Gastrocnemius medialis (tissue), 4 donors: ENCODE measurements around the gene TACR1. TPM values are rescaled to one million over a fixed set of nuclear protein-coding genes. Genes with fewer than 3 reads are reported as not detected.

ENCODE experiments used
- ATAC-seq, 2 donors: fragments of 150-250 bp; one replicate each; pipeline ENCODE4 v1.9.1; 2016
- DNase-seq, 2 donors: peaks; one replicate each; pipeline ENCODE4 v3.0.0-alpha.2; 2019
- H3K27ac ChIP-seq, 4 donors: fragments of 200-600 bp; sonication (generic); 1 replicate in 1 of 4; 2 replicates in 3 of 4; pipeline ENCODE4 v1.5.1; 2016 to 2018; ENCODE audit warnings: mild to moderate bottlenecking in 2 of 4, moderate library complexity in 1 of 4
- H3K27me3 ChIP-seq, 3 donors: fragments of 200-600 bp; sonication (generic) in 2 of 3; 1 replicate in 1 of 3; 2 replicates in 2 of 3; pipeline versions ENCODE4 v1.5.1 to v1.6.0; 2016 to 2019; ENCODE audit warnings: mild to moderate bottlenecking in 1 of 3, moderate library complexity in 1 of 3
- H3K36me3 ChIP-seq, 2 donors: fragments of 200-600 bp; sonication (generic) in 1 of 2; one replicate each; pipeline ENCODE4 v1.5.1; 2017 to 2018
- H3K4me1 ChIP-seq, 2 donors: fragments of 200-600 bp; sonication (generic) in 1 of 2; one replicate each; pipeline ENCODE4 v1.5.1; 2016 to 2017; ENCODE audit warnings: mild to moderate bottlenecking in 2 of 2
- H3K4me3 ChIP-seq, 4 donors: fragments of 200-600 bp; sonication (generic) in 3 of 4; 1 replicate in 1 of 4; 2 replicates in 3 of 4; pipeline ENCODE4 v1.5.1; 2016 to 2019; ENCODE audit warnings: mild to moderate bottlenecking in 2 of 4
- H3K9me3 ChIP-seq, 3 donors: fragments of 200-600 bp; sonication (generic) in 2 of 3; 1 replicate in 1 of 3; 2 replicates in 2 of 3; pipeline ENCODE4 v1.5.1; 2016 to 2019
- CTCF ChIP-seq, 5 experiments: fragments of 450-650 bp in 3 of 5; fragments of 200-600 bp in 2 of 5; sonication (generic) in 2 of 5; IDR thresholded peaks in 4 of 5; conservative IDR thresholded peaks in 1 of 5; 1 replicate in 4 of 5; 2 replicates in 1 of 5; pipeline ENCODE4 v1.5.1; 2016 to 2019; ENCODE audit warnings: antibody characterized with exemption in 5 of 5, mild to moderate bottlenecking in 3 of 5, moderate library complexity in 3 of 5
- POLR2A ChIP-seq, 2 donors: fragments of 450-650 bp; IDR thresholded peaks; one replicate each; pipeline ENCODE4 v1.6.1; 2017; ENCODE audit warnings: antibody characterized with exemption in 2 of 2, mild to moderate bottlenecking in 2 of 2, moderate library complexity in 2 of 2
- in situ Hi-C, 4 donors: fragments of 200-750 bp; cut with MboI; loops; one replicate each; pipeline versions ENCODE4 v1.15.0 to v1.8.0; 2017; ENCODE audit warnings: low sequenced_read_pairs in 4 of 4
- intact Hi-C: fragments of 100-400 bp; cut with DNase I; formaldehyde crosslinking; loops from one replicate; pipeline ENCODE4 v1.15.1; 2023; ENCODE audit warnings: low total_unique reads
- total RNA-seq, 4 donors: library from RNA; depleted of rRNA; stranded (reverse); fragments of >200 nt; gene quantifications; one replicate each; pipeline versions ENCODE4 v1.1.0 to v1.2.3, GENCODE V29; 2016

Gene TACR1
- total RNA-seq, 4 donors from 2014 or later: 0.07 to 0.42 (median 0.19) TPM

DNA sequence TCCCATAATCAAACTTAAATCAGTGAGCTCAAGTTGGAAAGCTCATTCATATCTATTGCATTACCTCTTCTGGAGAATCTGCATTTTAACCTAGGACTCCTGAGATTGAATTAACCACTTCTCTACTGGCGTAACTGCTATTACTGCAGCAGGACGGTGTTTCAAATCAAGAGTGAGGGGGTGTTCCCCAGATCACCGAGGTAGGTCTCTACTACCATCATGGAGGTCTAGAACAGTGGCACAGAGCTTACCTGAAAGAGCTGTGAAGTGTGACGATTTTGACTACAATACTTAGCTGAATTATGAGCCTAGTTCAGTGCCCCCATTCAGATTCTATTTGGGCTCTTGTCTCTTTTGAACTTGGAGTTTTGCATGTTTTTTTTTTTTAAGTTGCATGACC lies 121.4 kb downstream of the TACR1 start:
- Histone ChIP-seq H3K4me3 (no peak overlapping the region), H3K4me1 (peaks cover 5 to 6% of the 10 kb centered on the region in 2 donors), H3K27me3 (no peaks in the 10 kb centered on the region), H3K9me3 (no peaks in the 10 kb centered on the region), H3K27ac (no peak overlapping the region), H3K36me3 (no peaks in the 10 kb centered on the region)
- in situ Hi-C loops (no loop called here), intact Hi-C loops (no loop called here)
- DNase-seq (no peak), ATAC-seq (no peak)
- TF ChIP-seq POLR2A (IDR thresholded peaks at IDR 0.05): no peak
- TF ChIP-seq CTCF (IDR thresholded peaks at IDR 0.05 in 4 of 5, conservative IDR thresholded peaks at IDR 0.05 in 1 of 5): no peak

GRCh38 chr2:75076088-75076487 lies 123.2 kb downstream of the TACR1 start:
- Histone ChIP-seq H3K4me3 (no peak overlapping the region), H3K9me3 (no peaks in the 10 kb centered on the region), H3K36me3 (no peaks in the 10 kb centered on the region), H3K4me1 (peaks cover 5 to 6% of the 10 kb centered on the region in 2 donors), H3K27ac (no peak overlapping the region), H3K27me3 (no peaks in the 10 kb centered on the region)
- in situ Hi-C loops (no loop called here), intact Hi-C loops (no loop called here)
- ATAC-seq (peak in 1 of 2 donors; percentile 50), DNase-seq (no peak)
- TF ChIP-seq POLR2A (IDR thresholded peaks at IDR 0.05): no peak
- no peak for TF ChIP-seq CTCF (IDR thresholded peaks at IDR 0.05 in 4 of 5, conservative IDR thresholded peaks at IDR 0.05 in 1 of 5)

- no peak for DNase-seq
- intact Hi-C loops: no loop called here
- H3K27ac ChIP-seq: no peak overlapping the region
These were observed 124.6 kb downstream of the TACR1 start for GRCh38 chr2:75074708-75075107.

GRCh38 chr2:75074228-75074627 lies 125.1 kb downstream of the TACR1 start:
- intact Hi-C loops: no loop called here

More at GRCh38 chr2:75074708-75075107, 124.6 kb downstream of the TACR1 start:
- H3K36me3 ChIP-seq: no peaks in the 10 kb centered on the region
- in situ Hi-C loops: loop anchor here in 1 of 4 donors (25.0 kb wide), 1 partner anchor 338 kb away; no protein-coding TSS in a partner anchor
- no peaks in the 10 kb centered on the region for H3K9me3 ChIP-seq
- no peak for ATAC-seq
- peaks cover 5 to 6% of the 10 kb centered on the region in 2 donors for H3K4me1 ChIP-seq
- no peak overlapping the region for H3K4me3 ChIP-seq
- TF ChIP-seq POLR2A (IDR thresholded peaks at IDR 0.05) (no peak), CTCF (IDR thresholded peaks at IDR 0.05 in 4 of 5, conservative IDR thresholded peaks at IDR 0.05 in 1 of 5) (no peak)
- no peaks in the 10 kb centered on the region for H3K27me3 ChIP-seq

More at GRCh38 chr2:75074228-75074627, 125.1 kb downstream of the TACR1 start:
- H3K9me3 ChIP-seq: no peaks in the 10 kb centered on the region
- no peak for DNase-seq
- no peak for TF ChIP-seq POLR2A (IDR thresholded peaks at IDR 0.05)
- TF ChIP-seq CTCF (IDR thresholded peaks at IDR 0.05 in 4 of 5, conservative IDR thresholded peaks at IDR 0.05 in 1 of 5): no peak
- H3K36me3 ChIP-seq: no peaks in the 10 kb centered on the region
- H3K27ac ChIP-seq: no peak overlapping the region
- H3K27me3 ChIP-seq: no peaks in the 10 kb centered on the region
- H3K4me1 ChIP-seq: peaks cover 5 to 6% of the 10 kb centered on the region in 2 donors
- H3K4me3 ChIP-seq: no peak overlapping the region
- in situ Hi-C loops: loop anchor here in 1 of 4 donors (25.0 kb wide), 1 partner anchor 338 kb away; no protein-coding TSS in a partner anchor
- ATAC-seq: no peak
